ENCODE measurements around the gene WDFY3.

WDFY3 gene

DNA sequence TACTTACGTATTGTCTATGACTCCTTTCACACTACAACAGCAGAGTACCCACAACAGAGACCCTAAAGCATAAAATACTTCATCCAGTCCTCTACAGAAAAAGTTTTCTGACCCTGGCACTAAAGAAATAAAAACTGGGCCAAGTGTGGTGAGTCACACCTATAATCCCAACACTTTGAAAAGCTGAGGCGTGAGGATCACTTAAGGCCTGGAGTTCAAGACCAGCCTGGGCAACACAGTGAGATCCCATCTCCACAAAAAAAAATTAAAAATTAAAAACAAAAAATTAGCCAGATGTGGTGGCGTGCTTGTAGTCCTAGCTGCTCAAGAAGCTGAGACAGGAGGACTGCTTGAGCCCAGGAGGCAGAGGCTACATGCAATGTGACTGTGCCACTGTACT, 66.9 kb downstream of the WDFY3 start:
- Histone ChIP-seq H3K4me1 (ENCODE audit: insufficient read depth, low read length, severe bottlenecking) (no peaks in the 10 kb centered on the region), H3K9me2 (ENCODE audit: low read depth, low read length) (no peaks in the 10 kb centered on the region), H3K27ac (ENCODE audit: low read depth, low read length, poor library complexity, severe bottlenecking) (no peak overlapping the region), H3K79me2 (ENCODE audit: insufficient read depth, low read length) (no peaks in the 10 kb centered on the region), H3K9ac (ENCODE audit: low read length) (no peak overlapping the region), H3K4me3 (ENCODE audit: low read depth, low read length, poor library complexity, severe bottlenecking) (no peak overlapping the region), H3K9me3 (ENCODE audit: low read length) (no peaks in the 10 kb centered on the region), H2AFZ (ENCODE audit: low read length) (no peak overlapping the region), H3F3A (ENCODE audit: insufficient read depth, low read length) (no peaks in the 10 kb centered on the region), H3K4me2 (ENCODE audit: low read length) (no peak overlapping the region), H3K27me3 (ENCODE audit: insufficient read depth, low read length) (no peaks in the 10 kb centered on the region; the same call in 1 of the 2 replicates), H4K20me1 (ENCODE audit: insufficient read depth, low read length) (no peaks in the 10 kb centered on the region), H3K36me3 (ENCODE audit: insufficient read depth, low read length) (no peaks in the 10 kb centered on the region)
- no peak for TF ChIP-seq EZH2 (IDR thresholded peaks at IDR 0.05; ENCODE audit: borderline replicate concordance, low read length)
- TF ChIP-seq, protein P1, sequence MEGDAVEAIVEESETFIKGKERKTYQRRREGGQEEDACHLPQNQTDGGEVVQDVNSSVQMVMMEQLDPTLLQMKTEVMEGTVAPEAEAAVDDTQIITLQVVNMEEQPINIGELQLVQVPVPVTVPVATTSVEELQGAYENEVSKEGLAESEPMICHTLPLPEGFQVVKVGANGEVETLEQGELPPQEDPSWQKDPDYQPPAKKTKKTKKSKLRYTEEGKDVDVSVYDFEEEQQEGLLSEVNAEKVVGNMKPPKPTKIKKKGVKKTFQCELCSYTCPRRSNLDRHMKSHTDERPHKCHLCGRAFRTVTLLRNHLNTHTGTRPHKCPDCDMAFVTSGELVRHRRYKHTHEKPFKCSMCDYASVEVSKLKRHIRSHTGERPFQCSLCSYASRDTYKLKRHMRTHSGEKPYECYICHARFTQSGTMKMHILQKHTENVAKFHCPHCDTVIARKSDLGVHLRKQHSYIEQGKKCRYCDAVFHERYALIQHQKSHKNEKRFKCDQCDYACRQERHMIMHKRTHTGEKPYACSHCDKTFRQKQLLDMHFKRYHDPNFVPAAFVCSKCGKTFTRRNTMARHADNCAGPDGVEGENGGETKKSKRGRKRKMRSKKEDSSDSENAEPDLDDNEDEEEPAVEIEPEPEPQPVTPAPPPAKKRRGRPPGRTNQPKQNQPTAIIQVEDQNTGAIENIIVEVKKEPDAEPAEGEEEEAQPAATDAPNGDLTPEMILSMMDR (IDR thresholded peaks at IDR 0.05; ENCODE audit: low read length) = no peak

DNA sequence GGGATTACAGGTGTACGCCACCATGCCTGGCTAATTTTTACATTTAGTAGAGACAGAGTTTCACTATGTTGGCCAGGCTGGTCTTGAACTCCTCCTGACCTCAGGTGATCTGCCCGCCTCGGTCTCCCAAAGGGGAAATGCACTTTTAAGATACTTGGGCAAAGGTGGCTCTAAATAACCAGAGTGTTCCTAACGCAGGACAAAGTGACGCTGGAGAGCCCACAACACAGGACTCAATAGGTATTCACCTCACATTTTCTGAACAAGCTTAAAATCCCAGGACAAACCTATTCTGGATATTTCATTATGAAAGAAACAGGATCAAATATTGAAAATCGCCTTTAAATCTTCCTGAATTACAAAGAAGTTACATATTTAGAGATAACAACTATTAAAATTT, 69.0 kb downstream of the WDFY3 start:
- no peak overlapping the region for H3K27ac ChIP-seq (ENCODE audit: low read depth, low read length, poor library complexity, severe bottlenecking)
- H3K9me2 ChIP-seq (ENCODE audit: low read depth, low read length) = no peaks in the 10 kb centered on the region
- no peak overlapping the region for H3K4me2 ChIP-seq (ENCODE audit: low read length)
- no peak overlapping the region for H2AFZ ChIP-seq (ENCODE audit: low read length)
- H3K4me1 ChIP-seq (ENCODE audit: insufficient read depth, low read length, severe bottlenecking) = no peaks in the 10 kb centered on the region
- no peaks in the 10 kb centered on the region for H3K36me3 ChIP-seq (ENCODE audit: insufficient read depth, low read length)
- H3F3A ChIP-seq (ENCODE audit: insufficient read depth, low read length) = no peaks in the 10 kb centered on the region
- no peak overlapping the region for H3K9ac ChIP-seq (ENCODE audit: low read length)
- H3K4me3 ChIP-seq (ENCODE audit: low read depth, low read length, poor library complexity, severe bottlenecking) = no peak overlapping the region
- no peaks in the 10 kb centered on the region for H3K9me3 ChIP-seq (ENCODE audit: low read length)
- H3K27me3 ChIP-seq (ENCODE audit: insufficient read depth, low read length) = no peaks in the 10 kb centered on the region
- TF ChIP-seq, protein P1 (IDR thresholded peaks at IDR 0.05; ENCODE audit: low read length) = no peak
- no peak for TF ChIP-seq EZH2 (IDR thresholded peaks at IDR 0.05; ENCODE audit: borderline replicate concordance, low read length)
- no peaks in the 10 kb centered on the region for H3K79me2 ChIP-seq (ENCODE audit: insufficient read depth, low read length)
- H4K20me1 ChIP-seq (ENCODE audit: insufficient read depth, low read length) = no peaks in the 10 kb centered on the region

DNA sequence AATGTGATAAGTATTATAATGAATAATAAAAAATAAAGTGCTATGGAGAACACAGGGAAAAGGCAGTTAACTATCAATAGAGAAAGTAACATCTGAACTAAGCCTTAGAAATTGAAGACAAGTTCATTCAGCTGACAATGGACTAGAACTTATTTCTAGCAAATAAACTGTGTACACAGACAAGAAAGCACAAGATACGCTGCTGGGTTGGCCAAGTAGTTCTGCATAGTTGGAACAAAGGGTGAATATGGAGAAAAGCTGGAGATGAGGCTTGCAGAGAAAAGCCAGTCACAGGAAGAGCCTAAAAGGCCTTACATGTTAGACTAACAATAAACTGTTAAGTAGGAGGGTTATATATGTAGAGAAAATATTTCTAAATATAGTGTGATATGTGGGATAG, 71.2 kb downstream of the WDFY3 start:
- no peaks in the 10 kb centered on the region for H3K9me3 ChIP-seq (ENCODE audit: low read length)
- H3K4me3 ChIP-seq (ENCODE audit: low read depth, low read length, poor library complexity, severe bottlenecking) = no peak overlapping the region
- no peaks in the 10 kb centered on the region for H3K36me3 ChIP-seq (ENCODE audit: insufficient read depth, low read length)
- no peaks in the 10 kb centered on the region for H4K20me1 ChIP-seq (ENCODE audit: insufficient read depth, low read length)
- no peaks in the 10 kb centered on the region for H3K9me2 ChIP-seq (ENCODE audit: low read depth, low read length)
- H3K27me3 ChIP-seq (ENCODE audit: insufficient read depth, low read length) = no peaks in the 10 kb centered on the region
- no peaks in the 10 kb centered on the region for H3F3A ChIP-seq (ENCODE audit: insufficient read depth, low read length)
- H3K79me2 ChIP-seq (ENCODE audit: insufficient read depth, low read length) = no peaks in the 10 kb centered on the region
- no peak overlapping the region for H3K27ac ChIP-seq (ENCODE audit: low read depth, low read length, poor library complexity, severe bottlenecking)
- no peak for TF ChIP-seq EZH2 (IDR thresholded peaks at IDR 0.05; ENCODE audit: borderline replicate concordance, low read length)
- TF ChIP-seq, protein P1 (IDR thresholded peaks at IDR 0.05; ENCODE audit: low read length) = no peak
- no peak overlapping the region for H2AFZ ChIP-seq (ENCODE audit: low read length)
- H3K4me1 ChIP-seq (ENCODE audit: insufficient read depth, low read length, severe bottlenecking) = no peaks in the 10 kb centered on the region
- H3K9ac ChIP-seq (ENCODE audit: low read length) = no peak overlapping the region
- H3K4me2 ChIP-seq (ENCODE audit: low read length) = no peak overlapping the region
